Measurements from ENCODE around the gene KRTAP9-7. TPM values are rescaled to one million over a fixed set of nuclear protein-coding genes. Genes with fewer than 3 reads are reported as not detected.

Gene KRTAP9-7, protein sequence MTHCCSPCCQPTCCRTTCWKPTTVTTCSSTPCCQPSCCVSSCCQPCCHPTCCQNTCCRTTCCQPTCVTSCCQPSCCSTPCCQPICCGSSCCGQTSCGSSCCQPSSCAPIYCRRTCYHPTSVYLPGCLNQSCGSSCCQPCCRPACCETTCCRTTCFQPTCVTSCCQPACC
- not detected in 2 replicates for total RNA-seq

DNA sequence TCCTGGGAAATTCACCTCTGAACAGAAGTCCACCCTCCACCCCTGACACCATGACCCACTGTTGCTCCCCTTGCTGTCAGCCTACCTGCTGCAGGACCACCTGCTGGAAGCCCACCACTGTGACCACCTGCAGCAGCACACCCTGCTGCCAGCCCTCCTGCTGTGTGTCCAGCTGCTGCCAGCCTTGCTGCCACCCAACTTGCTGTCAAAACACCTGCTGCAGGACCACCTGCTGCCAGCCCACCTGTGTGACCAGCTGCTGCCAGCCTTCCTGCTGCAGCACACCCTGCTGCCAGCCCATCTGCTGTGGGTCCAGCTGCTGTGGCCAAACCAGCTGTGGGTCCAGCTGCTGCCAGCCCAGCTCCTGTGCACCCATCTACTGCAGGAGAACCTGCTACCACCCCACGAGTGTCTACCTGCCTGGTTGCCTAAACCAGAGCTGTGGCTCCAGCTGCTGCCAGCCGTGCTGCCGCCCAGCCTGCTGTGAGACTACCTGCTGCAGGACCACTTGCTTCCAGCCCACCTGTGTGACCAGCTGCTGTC is at the start of gene KRTAP9-7:
Gene KRTAP9-7, plus strand, starts transcription at position 51 of the 543 bp plus-strand sequence. Its CDS starts 0 bp downstream, at position 51.

DNA sequence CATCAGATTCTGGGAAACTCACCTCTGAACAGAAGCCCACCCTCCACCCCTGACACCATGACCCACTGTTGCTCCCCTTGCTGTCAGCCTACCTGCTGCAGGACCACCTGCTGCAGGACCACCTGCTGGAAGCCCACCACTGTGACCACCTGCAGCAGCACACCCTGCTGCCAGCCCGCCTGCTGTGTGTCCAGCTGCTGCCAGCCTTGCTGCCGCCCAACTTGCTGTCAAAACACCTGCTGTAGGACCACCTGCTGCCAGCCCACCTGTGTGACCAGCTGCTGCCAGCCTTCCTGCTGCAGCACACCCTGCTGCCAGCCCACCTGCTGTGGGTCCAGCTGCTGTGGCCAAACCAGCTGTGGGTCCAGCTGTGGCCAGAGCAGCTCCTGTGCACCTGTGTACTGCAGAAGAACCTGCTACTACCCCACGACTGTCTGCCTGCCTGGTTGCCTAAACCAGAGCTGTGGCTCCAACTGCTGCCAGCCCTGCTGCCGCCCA is 48.9 kb upstream of the KRTAP9-7 start, which contains the start of gene KRTAP9-2:
Gene KRTAP9-2, plus strand, starts transcription at position 51 of the 498 bp plus-strand sequence. Its CDS starts 7 bp downstream, at position 58.

DNA sequence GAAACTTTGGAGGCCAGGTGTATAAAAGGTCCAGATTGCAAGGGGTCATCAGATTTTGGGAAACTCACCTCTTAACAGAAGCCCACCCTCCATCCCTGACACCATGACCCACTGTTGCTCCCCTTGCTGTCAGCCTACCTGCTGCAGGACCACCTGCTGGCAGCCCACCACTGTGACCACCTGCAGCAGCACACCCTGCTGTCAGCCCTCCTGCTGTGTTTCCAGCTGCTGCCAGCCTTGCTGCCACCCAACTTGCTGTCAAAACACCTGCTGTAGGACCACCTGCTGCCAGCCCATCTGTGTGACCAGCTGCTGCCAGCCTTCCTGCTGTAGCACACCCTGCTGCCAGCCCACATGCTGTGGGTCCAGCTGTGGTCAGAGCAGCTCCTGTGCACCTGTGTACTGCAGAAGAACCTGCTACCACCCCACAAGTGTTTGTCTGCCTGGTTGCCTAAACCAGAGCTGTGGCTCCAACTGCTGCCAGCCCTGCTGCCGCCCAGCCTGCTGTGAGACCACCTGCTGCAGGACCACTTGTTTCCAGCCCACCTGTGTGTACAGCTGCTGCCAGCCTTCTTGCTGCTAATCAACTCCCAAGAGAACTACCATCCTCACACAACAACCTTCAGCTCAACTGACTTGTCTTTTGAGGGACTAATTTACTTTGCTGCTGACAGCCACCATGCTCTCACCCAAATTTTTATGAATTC is 42.9 kb upstream of the KRTAP9-7 start, which contains the start of gene KRTAP9-3:
Gene KRTAP9-3, plus strand, starts transcription at position 51 of the 707 bp plus-strand sequence. Its CDS starts 53 bp downstream, at position 104.

DNA sequence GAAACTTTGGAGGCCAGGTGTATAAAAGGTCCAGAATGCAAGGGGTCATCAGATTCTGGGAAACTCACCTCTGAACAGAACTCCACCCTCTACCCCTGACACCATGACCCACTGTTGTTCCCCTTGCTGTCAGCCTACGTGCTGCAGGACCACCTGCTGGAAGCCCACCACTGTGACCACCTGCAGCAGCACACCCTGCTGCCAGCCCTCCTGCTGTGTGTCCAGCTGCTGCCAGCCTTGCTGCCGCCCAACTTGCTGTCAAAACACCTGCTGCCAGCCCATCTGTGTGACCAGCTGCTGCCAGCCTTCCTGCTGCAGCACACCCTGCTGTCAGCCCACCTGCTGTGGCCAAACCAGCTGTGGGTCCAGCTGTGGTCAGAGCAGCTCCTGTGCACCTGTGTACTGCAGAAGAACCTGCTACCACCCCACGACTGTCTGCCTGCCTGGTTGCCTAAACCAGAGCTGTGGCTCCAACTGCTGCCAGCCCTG is 37.5 kb upstream of the KRTAP9-7 start, which contains the start of gene KRTAP9-8:
Gene KRTAP9-8, plus strand, starts transcription at position 51 of the 489 bp plus-strand sequence. Its CDS starts 53 bp downstream, at position 104.

DNA sequence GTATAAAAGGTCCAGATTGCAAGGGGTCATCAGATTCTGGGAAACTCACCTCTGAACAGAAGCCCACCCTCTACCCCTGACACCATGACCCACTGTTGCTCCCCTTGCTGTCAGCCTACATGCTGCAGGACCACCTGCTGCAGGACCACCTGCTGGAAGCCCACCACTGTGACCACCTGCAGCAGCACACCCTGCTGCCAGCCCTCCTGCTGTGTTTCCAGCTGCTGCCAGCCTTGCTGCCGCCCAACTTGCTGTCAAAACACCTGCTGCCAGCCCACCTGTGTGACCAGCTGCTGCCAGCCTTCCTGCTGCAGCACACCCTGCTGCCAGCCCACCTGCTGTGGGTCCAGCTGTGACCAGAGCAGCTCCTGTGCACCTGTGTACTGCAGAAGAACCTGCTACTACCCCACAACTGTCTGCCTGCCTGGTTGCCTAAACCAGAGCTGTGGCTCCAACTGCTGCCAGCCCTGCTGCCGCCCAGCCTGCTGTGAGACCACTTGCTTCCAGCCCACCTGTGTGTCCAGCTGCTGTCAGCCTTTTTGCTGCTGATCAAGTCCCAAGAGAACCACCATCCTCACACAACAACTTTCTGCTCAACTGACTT is 25.8 kb upstream of the KRTAP9-7 start, which contains the start of gene KRTAP9-4:
Gene KRTAP9-4, plus strand, starts transcription at position 51 of the 604 bp plus-strand sequence. Its CDS starts 34 bp downstream, at position 85.

DNA sequence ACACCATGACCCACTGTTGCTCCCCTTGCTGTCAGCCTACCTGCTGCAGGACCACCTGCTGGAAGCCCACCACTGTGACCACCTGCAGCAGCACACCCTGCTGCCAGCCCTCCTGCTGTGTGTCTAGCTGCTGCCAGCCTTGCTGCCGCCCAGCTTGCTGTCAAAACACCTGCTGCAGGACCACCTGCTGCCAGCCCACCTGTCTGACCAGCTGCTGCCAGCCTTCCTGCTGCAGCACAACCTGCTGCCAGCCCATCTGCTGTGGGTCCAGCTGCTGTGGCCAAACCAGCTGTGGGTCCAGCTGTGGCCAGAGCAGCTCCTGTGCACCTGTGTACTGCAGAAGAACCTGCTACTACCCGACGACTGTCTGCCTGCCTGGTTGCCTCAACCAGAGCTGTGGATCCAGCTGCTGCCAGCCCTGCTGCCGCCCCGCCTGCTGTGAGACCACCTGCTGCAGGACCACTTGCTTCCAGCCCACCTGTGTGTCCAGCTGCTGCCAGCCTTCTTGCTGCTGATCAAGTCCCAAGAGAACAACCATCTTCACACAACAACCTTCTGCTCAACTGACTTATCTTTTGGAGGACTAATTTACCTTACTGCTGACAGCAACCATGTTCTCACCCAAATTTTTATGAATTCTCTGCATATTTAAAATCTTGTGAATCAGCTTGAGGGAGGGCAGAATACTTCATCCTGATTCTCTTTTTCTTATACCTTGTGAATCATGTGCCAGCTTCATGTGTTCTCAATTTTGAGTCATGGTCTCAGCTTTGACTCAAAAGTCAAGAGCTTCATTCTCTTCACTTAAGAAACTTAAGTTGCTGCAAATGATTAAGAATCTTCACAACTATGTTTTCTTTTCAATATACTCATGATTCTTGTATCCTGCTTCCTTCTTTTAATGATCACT is 19.9 kb upstream of the KRTAP9-7 start, which contains the start of gene KRTAP9-9:
Gene KRTAP9-9, plus strand, starts transcription at position 4 of the 910 bp plus-strand sequence.

DNA sequence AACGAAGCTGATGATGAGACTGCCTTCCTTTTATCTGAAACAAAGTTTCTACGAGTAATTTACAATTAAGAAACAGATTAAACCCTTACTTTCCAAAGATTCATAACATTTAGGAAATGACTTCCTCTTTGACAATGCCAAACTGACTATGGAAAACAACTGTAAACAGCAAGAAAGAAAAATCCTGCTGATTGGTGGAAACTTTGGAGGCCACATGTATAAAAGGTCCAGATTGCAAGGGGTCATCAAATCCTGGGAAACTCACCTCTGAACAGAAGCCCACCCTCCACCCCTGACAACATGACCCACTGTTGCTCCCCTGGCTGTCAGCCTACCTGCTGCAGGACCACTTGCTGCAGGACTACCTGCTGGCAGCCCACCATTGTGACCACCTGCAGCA is 10.4 kb upstream of the KRTAP9-7 start, which contains the start of gene KRTAP9-6:
Gene KRTAP9-6, plus strand, starts transcription at position 301 of the 400 bp plus-strand sequence. Its CDS starts 0 bp downstream, at position 301.

DNA sequence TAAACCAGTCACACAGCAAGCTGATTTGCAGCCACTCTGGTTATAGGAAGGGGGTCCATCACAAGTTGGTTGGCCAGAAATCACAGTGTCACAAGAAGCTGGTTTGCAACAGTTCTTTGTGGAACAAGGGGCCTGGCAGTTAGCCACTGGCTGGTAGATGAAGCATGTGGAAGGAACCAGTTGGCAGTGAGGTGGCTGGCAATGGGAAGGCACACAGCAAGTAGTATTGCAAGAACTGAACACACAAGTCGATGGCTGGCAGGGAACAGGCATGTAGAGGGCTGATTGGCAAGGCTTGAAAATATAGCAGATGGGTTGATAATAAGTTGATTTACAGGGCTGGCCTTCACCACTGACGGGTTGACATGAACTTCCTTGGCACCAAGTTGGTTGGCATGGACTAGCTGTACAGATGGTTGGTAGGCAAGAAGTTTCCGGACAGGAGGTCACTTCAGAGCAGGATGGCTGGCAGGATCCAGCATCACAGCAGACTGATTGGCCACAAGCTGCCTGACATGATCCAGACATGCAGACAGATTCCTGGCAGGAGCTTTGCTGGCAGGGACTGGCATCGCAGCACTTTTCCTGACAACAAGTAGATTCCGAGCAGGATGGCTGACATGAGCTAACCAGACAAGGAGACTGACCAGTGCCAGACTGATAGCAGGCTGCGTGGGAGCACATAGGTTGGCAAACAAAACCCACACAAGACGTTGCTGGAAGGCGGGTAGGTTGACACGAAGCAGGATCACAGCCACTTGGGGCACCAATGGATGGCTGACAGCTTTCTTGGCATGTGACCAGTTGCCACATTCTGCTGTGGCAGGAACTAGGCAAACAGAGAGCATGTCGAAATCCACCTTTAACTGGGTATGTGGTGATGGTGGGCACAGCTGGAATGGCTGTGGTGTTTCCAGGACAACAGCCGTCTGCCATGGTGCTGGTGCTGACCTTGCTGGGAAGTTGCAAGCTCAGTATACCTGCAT is 26.7 kb downstream of the KRTAP9-7 start, which contains the start of gene KRTAP29-1:
Gene KRTAP29-1, minus strand, starts transcription at position 936 of the 986 bp plus-strand sequence. Its CDS starts 0 bp downstream, at position 936.

DNA sequence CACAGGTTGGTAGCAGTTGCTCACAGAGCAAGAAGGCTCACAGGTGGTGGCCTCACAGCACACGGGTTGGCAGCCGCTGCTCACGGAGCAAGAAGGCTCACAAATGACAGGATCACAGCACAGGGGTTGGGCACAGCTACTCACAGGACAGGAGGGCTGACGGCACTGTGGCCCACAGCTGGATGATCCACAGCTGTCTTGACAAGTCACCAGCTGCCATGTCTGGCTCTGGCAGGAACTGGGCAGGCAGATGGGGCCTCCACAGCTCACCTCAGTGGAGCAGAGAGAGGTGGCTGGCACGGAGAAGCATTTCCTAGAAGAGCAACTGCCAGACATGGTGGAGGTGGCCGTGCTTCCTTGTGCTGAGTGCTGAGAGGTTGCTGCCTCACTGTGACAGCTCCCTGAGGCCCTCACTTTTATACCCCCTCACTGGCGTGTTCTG is 33.4 kb downstream of the KRTAP9-7 start, which contains the start of gene KRTAP16-1:
Gene KRTAP16-1, minus strand, starts transcription at position 392 of the 442 bp plus-strand sequence. Its CDS starts 56 bp downstream, at position 336.

DNA sequence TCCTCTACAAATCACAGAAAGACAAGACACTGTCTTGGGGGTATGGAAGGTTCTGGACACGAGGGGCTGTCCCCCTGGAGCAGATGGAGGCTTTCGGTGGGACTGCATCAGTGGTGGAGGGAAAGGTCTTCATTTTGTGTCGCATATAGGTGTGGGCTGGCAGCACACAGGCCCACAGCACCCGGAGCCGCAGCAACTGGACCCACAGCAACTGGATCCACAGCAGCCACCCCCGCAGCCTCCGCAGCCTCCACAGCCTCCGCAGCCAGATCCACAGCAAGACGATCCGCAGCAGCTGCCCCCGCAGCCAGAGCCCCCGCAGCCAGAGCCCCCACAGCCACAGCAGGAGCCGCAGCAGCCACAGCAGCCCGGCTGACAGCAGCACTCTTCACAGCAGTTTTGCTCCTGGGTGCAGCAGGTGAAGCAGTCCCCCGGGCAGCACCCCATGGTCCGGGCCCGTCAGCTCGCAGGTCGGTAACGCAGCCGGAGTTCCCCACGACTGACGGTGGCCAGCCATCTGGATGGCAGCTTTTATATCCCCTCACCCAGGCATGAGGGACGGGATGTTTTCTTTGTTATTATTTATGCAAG is 39.8 kb downstream of the KRTAP9-7 start, which contains the start of gene KRTAP17-1:
Gene KRTAP17-1, minus strand, starts transcription at position 507 of the 591 bp plus-strand sequence. Its CDS starts 60 bp downstream, at position 447.

Other genes with a start within 250 kb of the KRTAP9-7 start
- gene KRTAP1-5, start 248.5 kb upstream of the KRTAP9-7 start, total RNA-seq = 0.57 and 0.83 TPM in 2 replicates
- gene KRTAP1-4, start 245.5 kb upstream of the KRTAP9-7 start, total RNA-seq = not detected in 2 replicates
- gene KRTAP1-3, start 240.8 kb upstream of the KRTAP9-7 start, total RNA-seq = not detected in 2 replicates
- not detected in 2 replicates for gene KRTAP1-1, start 234.2 kb upstream of the KRTAP9-7 start, total RNA-seq
- gene KRTAP2-1, start 228.4 kb upstream of the KRTAP9-7 start, total RNA-seq = not detected in 2 replicates
- gene KRTAP2-2, start 220.5 kb upstream of the KRTAP9-7 start, total RNA-seq = not detected in 2 replicates
- not detected in 2 replicates for gene KRTAP2-3, start 215.6 kb upstream of the KRTAP9-7 start, total RNA-seq
- gene KRTAP2-4, start 209.8 kb upstream of the KRTAP9-7 start, total RNA-seq = not detected in 2 replicates
- not detected in 2 replicates for gene KRTAP4-7, start 191.5 kb upstream of the KRTAP9-7 start, total RNA-seq
- not detected in 2 replicates for gene KRTAP4-8, start 177.6 kb upstream of the KRTAP9-7 start, total RNA-seq
- not detected in 2 replicates for gene KRTAP4-16, start 173.5 kb upstream of the KRTAP9-7 start, total RNA-seq
- gene KRTAP4-9, start 170.3 kb upstream of the KRTAP9-7 start, total RNA-seq = not detected in 2 replicates
- not detected in 2 replicates for gene KRTAP4-11, start 157.3 kb upstream of the KRTAP9-7 start, total RNA-seq
- gene KRTAP4-12, start 151.5 kb upstream of the KRTAP9-7 start, total RNA-seq = not detected in 2 replicates
- not detected in 2 replicates for gene KRTAP4-6, start 135.2 kb upstream of the KRTAP9-7 start, total RNA-seq
- gene KRTAP4-5, start 125.9 kb upstream of the KRTAP9-7 start, total RNA-seq = not detected in 2 replicates
- not detected in 2 replicates for gene KRTAP4-4, start 115.0 kb upstream of the KRTAP9-7 start, total RNA-seq
- not detected in 2 replicates for gene KRTAP4-3, start 107.5 kb upstream of the KRTAP9-7 start, total RNA-seq
- gene KRTAP4-2, start 97.5 kb upstream of the KRTAP9-7 start, total RNA-seq = not detected in 2 replicates
- gene KRTAP4-1, start 90.8 kb upstream of the KRTAP9-7 start, total RNA-seq = not detected in 2 replicates
- gene KRTAP9-1, start 85.8 kb upstream of the KRTAP9-7 start, total RNA-seq = not detected in 2 replicates
- not detected in 2 replicates for gene KRTAP9-2, start 49.0 kb upstream of the KRTAP9-7 start, total RNA-seq
- not detected in 2 replicates for gene KRTAP9-3, start 43.2 kb upstream of the KRTAP9-7 start, total RNA-seq
- gene KRTAP9-8, start 37.7 kb upstream of the KRTAP9-7 start, total RNA-seq = not detected in 2 replicates
- gene KRTAP9-4, start 26.0 kb upstream of the KRTAP9-7 start, total RNA-seq = not detected in 2 replicates
- gene KRTAP9-9, start 20.3 kb upstream of the KRTAP9-7 start, total RNA-seq = not detected in 2 replicates
- gene KRTAP9-6, start 10.3 kb upstream of the KRTAP9-7 start, total RNA-seq = not detected in 2 replicates
- gene KRTAP29-1, start 27.2 kb downstream of the KRTAP9-7 start, total RNA-seq = not detected in 2 replicates
- not detected in 2 replicates for gene KRTAP16-1, start 33.6 kb downstream of the KRTAP9-7 start, total RNA-seq
- gene KRTAP17-1, start 40.0 kb downstream of the KRTAP9-7 start, total RNA-seq = not detected in 2 replicates
- not detected in 2 replicates for gene KRT33A, start 75.1 kb downstream of the KRTAP9-7 start, total RNA-seq
- 0.14 and 0.18 TPM in 2 replicates for gene KRT33B, start 94.1 kb downstream of the KRTAP9-7 start, total RNA-seq
- 1.00 and 1.3 TPM in 2 replicates for gene KRT34, start 106.6 kb downstream of the KRTAP9-7 start, total RNA-seq
- not detected in 2 replicates for gene KRT31, start 121.9 kb downstream of the KRTAP9-7 start, total RNA-seq
- not detected in 2 replicates for gene KRT37, start 148.9 kb downstream of the KRTAP9-7 start, total RNA-seq
- 0.09 and 0.14 TPM in 2 replicates for gene KRT38, start 165.3 kb downstream of the KRTAP9-7 start, total RNA-seq
- under 0.01 TPM in 1 of 2 replicates, not detected in the other for gene KRT32, start 191.7 kb downstream of the KRTAP9-7 start, total RNA-seq
- gene KRT35, start 205.5 kb downstream of the KRTAP9-7 start, total RNA-seq = not detected in 2 replicates
- not detected in 2 replicates for gene KRT36, start 214.2 kb downstream of the KRTAP9-7 start, total RNA-seq
- 0.28 and 0.65 TPM in 2 replicates for gene KRT13, start 229.9 kb downstream of the KRTAP9-7 start, total RNA-seq
- gene KRT15, start 243.2 kb downstream of the KRTAP9-7 start, total RNA-seq = 0.43 and 0.74 TPM in 2 replicates